ENCODE data around the gene E2F1. TPM values are rescaled to one million over a fixed set of nuclear protein-coding genes. Genes with fewer than 3 reads are reported as not detected.

The E2F1 gene
- total and polyA plus RNA-seq, 2 donors = 3.3 to 13.3 TPM

DNA sequence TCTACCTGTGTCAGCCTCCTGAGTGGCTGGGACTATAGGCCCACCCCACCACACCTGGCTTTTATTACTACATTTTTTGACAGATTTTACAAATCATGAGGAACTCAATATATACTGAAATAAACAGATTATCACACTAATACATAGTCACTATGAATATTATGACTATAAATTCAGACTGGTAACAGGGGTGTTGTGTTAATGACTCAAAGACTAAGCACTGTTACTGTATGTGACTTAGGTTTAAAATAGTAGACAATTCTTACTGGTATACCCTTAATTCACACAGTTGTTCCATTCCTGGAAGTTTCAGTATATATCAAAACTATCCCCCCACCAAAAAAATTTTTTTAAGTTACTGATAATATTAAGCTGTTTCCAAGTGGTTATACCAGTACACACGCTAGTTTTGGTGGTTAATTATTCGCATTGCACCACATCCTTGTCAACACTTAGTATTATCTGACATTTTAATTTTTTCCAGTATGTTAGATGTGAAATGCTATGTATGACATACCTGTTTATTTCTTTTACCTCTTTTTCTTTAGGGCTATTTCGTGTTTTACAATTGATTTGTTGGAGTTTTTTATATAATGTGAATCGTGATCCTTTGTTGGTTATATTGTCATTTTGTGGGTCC is 58.5 kb downstream of the E2F1 start:
- Histone ChIP-seq H3K4me3 (ENCODE audit: low read length in 2 of 2) (no peak overlapping the region), H3K27ac (ENCODE audit: low read depth in 1 of 2, low read length in 1 of 2) (no peak overlapping the region), H3K9me3 (ENCODE audit: control insufficient read depth in 2 of 2, insufficient read depth in 1 of 2, low read length in 1 of 2) (no peaks in the 10 kb centered on the region), H3K27me3 (ENCODE audit: control insufficient read depth in 2 of 2, insufficient read depth in 1 of 2, low read length in 1 of 2) (no peaks in the 10 kb centered on the region), H3K4me1 (ENCODE audit: control insufficient read depth in 2 of 2, insufficient read depth in 2 of 2, low read length in 2 of 2) (no peaks in the 10 kb centered on the region), H3K36me3 (ENCODE audit: control insufficient read depth in 2 of 2, insufficient read depth in 2 of 2, low read length in 1 of 2) (peaks cover 44 to 51% of the 10 kb centered on the region in 2 donors)
- no peak for DNase-seq (ENCODE audit: low read depth in 6 of 9, low spot score in 9 of 9)
- WGBS = 100% methylated on average over 4 of the region's 4 CpGs

- WGBS = 99% methylated on average over 4 of the region's 4 CpGs
- Histone ChIP-seq H3K4me3 (ENCODE audit: low read length in 2 of 2) (no peak overlapping the region), H3K9me3 (ENCODE audit: control insufficient read depth in 2 of 2, insufficient read depth in 1 of 2, low read length in 1 of 2) (no peaks in the 10 kb centered on the region), H3K4me1 (ENCODE audit: control insufficient read depth in 2 of 2, insufficient read depth in 2 of 2, low read length in 2 of 2) (no peaks in the 10 kb centered on the region), H3K27me3 (ENCODE audit: control insufficient read depth in 2 of 2, insufficient read depth in 1 of 2, low read length in 1 of 2) (no peaks in the 10 kb centered on the region), H3K36me3 (ENCODE audit: control insufficient read depth in 2 of 2, insufficient read depth in 2 of 2, low read length in 1 of 2) (peaks cover 43 to 44% of the 10 kb centered on the region in 2 donors), H3K27ac (ENCODE audit: low read depth in 1 of 2, low read length in 1 of 2) (no peak overlapping the region)
- DNase-seq (ENCODE audit: low read depth in 6 of 9, low spot score in 9 of 9) = no peak
Measured at GRCh38 chr20:33626190-33626589, 60.0 kb downstream of the E2F1 start.

Other genes with a start within 250 kb of the E2F1 start
- gene SNTA1, start 242.6 kb downstream of the E2F1 start, total RNA-seq = 6.8 TPM
- gene SNTA1, start 242.6 kb downstream of the E2F1 start, polyA plus RNA-seq = 7.7 TPM
- gene CBFA2T2, start 196.3 kb downstream of the E2F1 start, total RNA-seq = 6.4 TPM
- 9.1 TPM for gene CBFA2T2, start 196.3 kb downstream of the E2F1 start, polyA plus RNA-seq
- 0.09 TPM for gene C20orf144, start 24.1 kb downstream of the E2F1 start, total RNA-seq
- 0.23 TPM for gene C20orf144, start 24.1 kb downstream of the E2F1 start, polyA plus RNA-seq
- 1.2 TPM for gene ACTL10, start 19.4 kb downstream of the E2F1 start, total RNA-seq
- 2.8 TPM for gene ACTL10, start 19.4 kb downstream of the E2F1 start, polyA plus RNA-seq
- 6.5 TPM for gene NECAB3, start 12.0 kb downstream of the E2F1 start, total RNA-seq
- 20.3 TPM for gene NECAB3, start 12.0 kb downstream of the E2F1 start, polyA plus RNA-seq
- gene PXMP4, start 33.9 kb upstream of the E2F1 start, total RNA-seq = 3.8 TPM
- gene PXMP4, start 33.9 kb upstream of the E2F1 start, polyA plus RNA-seq = 4.0 TPM
- gene ZNF341, start 45.6 kb upstream of the E2F1 start, total RNA-seq = 1.6 TPM
- 4.7 TPM for gene ZNF341, start 45.6 kb upstream of the E2F1 start, polyA plus RNA-seq
- gene CHMP4B, start 125.0 kb upstream of the E2F1 start, total RNA-seq = 39.9 TPM
- 130 TPM for gene CHMP4B, start 125.0 kb upstream of the E2F1 start, polyA plus RNA-seq

Data from thymus (tissue), 11 donors.